ENCODE results near the gene ATRNL1.

DNA sequence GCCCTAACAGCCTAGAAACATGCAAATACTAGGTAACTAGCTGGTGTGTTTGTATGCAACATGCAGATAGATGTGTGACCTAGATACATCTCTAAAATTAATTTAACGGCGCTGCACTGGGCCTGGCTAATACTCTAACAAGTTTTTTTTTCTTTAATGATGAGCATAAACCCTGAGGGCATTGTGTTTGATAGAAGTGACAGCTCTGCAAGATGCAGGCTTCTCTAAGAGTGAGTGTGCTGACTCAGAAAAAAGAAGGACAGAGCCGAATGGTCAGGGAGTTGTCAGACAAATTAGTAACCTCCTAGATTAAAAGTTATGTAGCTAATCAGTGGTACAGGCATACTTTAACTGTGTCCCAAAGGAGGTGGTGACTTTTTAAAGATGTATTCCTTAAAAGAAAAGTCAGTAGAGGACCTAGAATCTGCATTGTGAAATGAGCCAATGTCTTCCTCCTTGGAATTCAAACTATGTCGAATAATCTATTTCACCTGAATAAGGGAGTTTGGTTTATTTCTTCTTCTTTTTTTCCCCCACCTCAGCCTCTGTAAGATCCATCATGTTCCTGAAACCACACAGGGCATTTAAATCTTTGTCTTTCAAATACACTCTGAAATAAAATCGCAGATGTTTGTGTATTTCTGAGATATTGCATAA lies 864.7 kb downstream of the ATRNL1 start:
- no peak for TF ChIP-seq POLR2A (IDR thresholded peaks at IDR 0.05)
- TF ChIP-seq, protein P1, sequence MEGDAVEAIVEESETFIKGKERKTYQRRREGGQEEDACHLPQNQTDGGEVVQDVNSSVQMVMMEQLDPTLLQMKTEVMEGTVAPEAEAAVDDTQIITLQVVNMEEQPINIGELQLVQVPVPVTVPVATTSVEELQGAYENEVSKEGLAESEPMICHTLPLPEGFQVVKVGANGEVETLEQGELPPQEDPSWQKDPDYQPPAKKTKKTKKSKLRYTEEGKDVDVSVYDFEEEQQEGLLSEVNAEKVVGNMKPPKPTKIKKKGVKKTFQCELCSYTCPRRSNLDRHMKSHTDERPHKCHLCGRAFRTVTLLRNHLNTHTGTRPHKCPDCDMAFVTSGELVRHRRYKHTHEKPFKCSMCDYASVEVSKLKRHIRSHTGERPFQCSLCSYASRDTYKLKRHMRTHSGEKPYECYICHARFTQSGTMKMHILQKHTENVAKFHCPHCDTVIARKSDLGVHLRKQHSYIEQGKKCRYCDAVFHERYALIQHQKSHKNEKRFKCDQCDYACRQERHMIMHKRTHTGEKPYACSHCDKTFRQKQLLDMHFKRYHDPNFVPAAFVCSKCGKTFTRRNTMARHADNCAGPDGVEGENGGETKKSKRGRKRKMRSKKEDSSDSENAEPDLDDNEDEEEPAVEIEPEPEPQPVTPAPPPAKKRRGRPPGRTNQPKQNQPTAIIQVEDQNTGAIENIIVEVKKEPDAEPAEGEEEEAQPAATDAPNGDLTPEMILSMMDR (IDR thresholded peaks at IDR 0.05 in 8 of 11, conservative IDR thresholded peaks at IDR 0.05 in 3 of 11) = no peak
